ENCODE data around the gene IFNE. TPM values are rescaled to one million over a fixed set of nuclear protein-coding genes. Genes with fewer than 3 reads are reported as not detected.

The IFNE gene
- total and polyA plus RNA-seq, 2 donors (not counting 1 experiment from before 2014, with no cell fraction given): 0.15 to 6.6 TPM

GRCh38 chr9:21525174-21525573 is 43.1 kb upstream of the IFNE start:
- H3K27me3 ChIP-seq (ENCODE audit: control insufficient read depth, insufficient read depth, low read length): no peaks in the 10 kb centered on the region
- no peak overlapping the region for H3K4me3 ChIP-seq (replicated peaks in 1 of 4; ENCODE audit: control extremely low read depth in 1 of 4, insufficient read depth in 1 of 4, low read depth in 3 of 4, low read length in 4 of 4)
- H4K20me1 ChIP-seq (ENCODE audit: control insufficient read depth, extremely low read depth, insufficient read depth, low read length): no peaks in the 10 kb centered on the region
- no peaks in the 10 kb centered on the region for H3K4me1 ChIP-seq (ENCODE audit: control insufficient read depth, extremely low read depth, insufficient read depth, low read length)
- no peaks in the 10 kb centered on the region for H3K9me3 ChIP-seq (ENCODE audit: control insufficient read depth, insufficient read depth, low read depth, low read length)
- TF ChIP-seq CTCF (conservative IDR thresholded peaks at IDR 0.05 in 1 of 2, IDR thresholded peaks at IDR 0.05 in 1 of 2; ENCODE audit: low read depth in 1 of 2, low read length in 2 of 2) (no peak), EZH2 (IDR thresholded peaks at IDR 0.05; ENCODE audit: low read length, missing control alignments) (no peak)
- no peak overlapping the region for H3K27ac ChIP-seq (ENCODE audit: insufficient read depth, low read length)
- DNase-seq (ENCODE audit: low read depth in 2 of 2): no peak
- H3K9ac ChIP-seq (ENCODE audit: insufficient read depth, low read length): no peak overlapping the region
- peaks cover 20% of the 10 kb centered on the region for H3K36me3 ChIP-seq (ENCODE audit: control insufficient read depth, insufficient read depth, low read length)
- H3K79me2 ChIP-seq (ENCODE audit: control insufficient read depth, insufficient read depth, low read length): peaks cover 73% of the 10 kb centered on the region
- H2AFZ ChIP-seq (ENCODE audit: low read length): no peak overlapping the region
- no peak overlapping the region for H3K4me2 ChIP-seq (ENCODE audit: extremely low read depth, insufficient read depth, low read length)

- Histone ChIP-seq H3K9me3 (ENCODE audit: control insufficient read depth, insufficient read depth, low read depth, low read length) (no peaks in the 10 kb centered on the region), H3K27me3 (ENCODE audit: control insufficient read depth, insufficient read depth, low read length) (no peaks in the 10 kb centered on the region), H3K79me2 (ENCODE audit: control insufficient read depth, insufficient read depth, low read length) (peaks cover 69% of the 10 kb centered on the region), H2AFZ (ENCODE audit: low read length) (no peak overlapping the region), H3K4me1 (ENCODE audit: control insufficient read depth, extremely low read depth, insufficient read depth, low read length) (no peaks in the 10 kb centered on the region), H3K4me2 (ENCODE audit: extremely low read depth, insufficient read depth, low read length) (no peak overlapping the region), H3K36me3 (ENCODE audit: control insufficient read depth, insufficient read depth, low read length) (peaks cover 20% of the 10 kb centered on the region), H4K20me1 (ENCODE audit: control insufficient read depth, extremely low read depth, insufficient read depth, low read length) (no peaks in the 10 kb centered on the region), H3K4me3 (replicated peaks in 1 of 4; ENCODE audit: control extremely low read depth in 1 of 4, insufficient read depth in 1 of 4, low read depth in 3 of 4, low read length in 4 of 4) (no peak overlapping the region), H3K9ac (ENCODE audit: insufficient read depth, low read length) (no peak overlapping the region), H3K27ac (ENCODE audit: insufficient read depth, low read length) (no peak overlapping the region)
- no peak for DNase-seq (ENCODE audit: low read depth in 2 of 2)
- TF ChIP-seq EZH2 (IDR thresholded peaks at IDR 0.05; ENCODE audit: low read length, missing control alignments): no peak
- TF ChIP-seq CTCF (conservative IDR thresholded peaks at IDR 0.05 in 1 of 2, IDR thresholded peaks at IDR 0.05 in 1 of 2; ENCODE audit: low read depth in 1 of 2, low read length in 2 of 2): no peak
Measured at GRCh38 chr9:21524099-21524830, 42.2 kb upstream of the IFNE start.

GRCh38 chr9:21523021-21524014 is 41.2 kb upstream of the IFNE start:
- H3K9me3 ChIP-seq (ENCODE audit: control insufficient read depth, insufficient read depth, low read depth, low read length): no peaks in the 10 kb centered on the region
- DNase-seq (ENCODE audit: low read depth in 2 of 2): no peak
- no peaks in the 10 kb centered on the region for H4K20me1 ChIP-seq (ENCODE audit: control insufficient read depth, extremely low read depth, insufficient read depth, low read length)
- H2AFZ ChIP-seq (ENCODE audit: low read length): no peak overlapping the region
- peaks cover 15% of the 10 kb centered on the region for H3K36me3 ChIP-seq (ENCODE audit: control insufficient read depth, insufficient read depth, low read length)
- no peak overlapping the region for H3K4me2 ChIP-seq (ENCODE audit: extremely low read depth, insufficient read depth, low read length)
- no peak overlapping the region for H3K9ac ChIP-seq (ENCODE audit: insufficient read depth, low read length)
- H3K4me1 ChIP-seq (ENCODE audit: control insufficient read depth, extremely low read depth, insufficient read depth, low read length): no peaks in the 10 kb centered on the region
- no peak for TF ChIP-seq EZH2 (IDR thresholded peaks at IDR 0.05; ENCODE audit: low read length, missing control alignments)
- TF ChIP-seq CTCF (conservative IDR thresholded peaks at IDR 0.05 in 1 of 2, IDR thresholded peaks at IDR 0.05 in 1 of 2; ENCODE audit: low read depth in 1 of 2, low read length in 2 of 2): no peak
- no peak overlapping the region for H3K27ac ChIP-seq (ENCODE audit: insufficient read depth, low read length)
- H3K4me3 ChIP-seq (replicated peaks in 1 of 4; ENCODE audit: control extremely low read depth in 1 of 4, insufficient read depth in 1 of 4, low read depth in 3 of 4, low read length in 4 of 4): no peak overlapping the region
- H3K27me3 ChIP-seq (ENCODE audit: control insufficient read depth, insufficient read depth, low read length): no peaks in the 10 kb centered on the region
- H3K79me2 ChIP-seq (ENCODE audit: control insufficient read depth, insufficient read depth, low read length): peaks cover 65% of the 10 kb centered on the region

All from fibroblast of lung (primary cell).